Activated naive CD8-positive, alpha-beta T cell treated with anti-CD3 and anti-CD28 coated beads, Interleukin-2, amount 50 U/mL, for 24 hours (primary cell): Measurements from ENCODE around the gene SLC7A6OS.
"Not testable (repeated sequence)": the region's sequence is repeated elsewhere in the genome, so short reads cannot be mapped to it uniquely, and the experiment has no call there.

Experiments used
- ATAC-seq: fragments of 150-1000 bp; cut with Tn5 transposase; one replicate; pipeline ENCODE4 v1.10.0; 2021
- DNase-seq: peaks from one replicate; pipeline ENCODE4 v3.0.0; 2021
- H3K27ac Mint-ChIP-seq: one replicate; pipeline ENCODE4 v1.8.0; 2021; ENCODE audit warnings: mild to moderate bottlenecking, mixed read lengths
- H3K27me3 Mint-ChIP-seq: one replicate; pipeline ENCODE4 v1.8.0; 2021; ENCODE audit warnings: mixed read lengths
- H3K36me3 Mint-ChIP-seq: one replicate; pipeline ENCODE4 v1.8.0; 2021; ENCODE audit warnings: low read depth, mixed read lengths
- H3K4me1 Mint-ChIP-seq: one replicate; pipeline ENCODE4 v1.8.0; 2021; ENCODE audit warnings: mixed read lengths
- H3K4me3 Mint-ChIP-seq: one replicate; pipeline ENCODE4 v1.8.0; 2021; ENCODE audit warnings: mild to moderate bottlenecking, moderate library complexity, mixed read lengths
- H3K9me3 Mint-ChIP-seq: one replicate; pipeline ENCODE4 v1.8.0; 2021; ENCODE audit warnings: mixed read lengths

SLC7A6OS gene

GRCh38 chr16:68298312-68298711 lies 12.4 kb downstream of the SLC7A6OS start:
- ATAC-seq (no peak), DNase-seq (no peak)
- H3K36me3 Mint-ChIP-seq = peaks cover 72% of the 10 kb centered on the region
- peaks cover 9% of the 10 kb centered on the region for H3K4me1 Mint-ChIP-seq
- peak overlapping the region; percentile 38 for H3K27ac Mint-ChIP-seq
- no peaks in the 10 kb centered on the region for H3K27me3 Mint-ChIP-seq
- no peaks in the 10 kb centered on the region for H3K9me3 Mint-ChIP-seq
- H3K4me3 Mint-ChIP-seq = no peak overlapping the region

- Mint-ChIP-seq H3K4me1 (peaks cover 11% of the 10 kb centered on the region), H3K36me3 (peaks cover 73% of the 10 kb centered on the region), H3K27ac (no peak overlapping the region), H3K4me3 (no peak overlapping the region), H3K9me3 (no peaks in the 10 kb centered on the region), H3K27me3 (no peaks in the 10 kb centered on the region)
- ATAC-seq (no peak), DNase-seq (no peak)
Observed at GRCh38 chr16:68297908-68298307, 12.8 kb downstream of the SLC7A6OS start.

- Mint-ChIP-seq H3K27me3 (no peaks in the 10 kb centered on the region), H3K36me3 (peaks cover 74% of the 10 kb centered on the region), H3K4me1 (peaks cover 21% of the 10 kb centered on the region), H3K4me3 (no peak overlapping the region), H3K9me3 (no peaks in the 10 kb centered on the region), H3K27ac (peak overlapping the region; percentile 38)
- DNase-seq (no peak), ATAC-seq (no peak)
Observed at GRCh38 chr16:68296693-68297092, 14.1 kb downstream of the SLC7A6OS start.

GRCh38 chr16:68296291-68296690 lies 14.5 kb downstream of the SLC7A6OS start:
- Mint-ChIP-seq H3K27ac (peak overlapping the region; percentile 38), H3K4me3 (no peak overlapping the region), H3K9me3 (no peaks in the 10 kb centered on the region), H3K27me3 (no peaks in the 10 kb centered on the region), H3K4me1 (peaks cover 25% of the 10 kb centered on the region), H3K36me3 (peaks cover 75% of the 10 kb centered on the region)
- no peak for ATAC-seq
- DNase-seq = no peak

GRCh38 chr16:68292425-68292824 lies 18.3 kb downstream of the SLC7A6OS start:
- no peak for DNase-seq
- H3K4me1 Mint-ChIP-seq = peaks cover 62% of the 10 kb centered on the region
- ATAC-seq = no peak
- no peak overlapping the region for H3K4me3 Mint-ChIP-seq
- H3K27me3 Mint-ChIP-seq = no peaks in the 10 kb centered on the region
- peaks cover 72% of the 10 kb centered on the region for H3K36me3 Mint-ChIP-seq
- peak overlapping the region; percentile 94 for H3K27ac Mint-ChIP-seq
- H3K9me3 Mint-ChIP-seq = no peaks in the 10 kb centered on the region

- Mint-ChIP-seq H3K4me1 (peaks cover 74% of the 10 kb centered on the region), H3K36me3 (peaks cover 73% of the 10 kb centered on the region), H3K27ac (peak overlapping the region; percentile 94), H3K27me3 (no peaks in the 10 kb centered on the region), H3K4me3 (peak overlapping the region; percentile 5), H3K9me3 (no peaks in the 10 kb centered on the region)
- ATAC-seq = peak; percentile 52
- no peak for DNase-seq
Observed at GRCh38 chr16:68291227-68291626, 19.5 kb downstream of the SLC7A6OS start.

- Mint-ChIP-seq H3K27ac (peak overlapping the region; percentile 94), H3K36me3 (peaks cover 73% of the 10 kb centered on the region), H3K9me3 (no peaks in the 10 kb centered on the region), H3K4me1 (peaks cover 82% of the 10 kb centered on the region), H3K27me3 (no peaks in the 10 kb centered on the region), H3K4me3 (peak overlapping the region; percentile 42)
- no peak for ATAC-seq
- no peak for DNase-seq
Observed at GRCh38 chr16:68290450-68290849, 20.3 kb downstream of the SLC7A6OS start.

GRCh38 chr16:68289621-68290329 lies 21.0 kb downstream of the SLC7A6OS start:
- peaks cover 88% of the 10 kb centered on the region for H3K4me1 Mint-ChIP-seq
- no peaks in the 10 kb centered on the region for H3K27me3 Mint-ChIP-seq
- no peaks in the 10 kb centered on the region for H3K9me3 Mint-ChIP-seq
- peak overlapping the region; percentile 42 for H3K4me3 Mint-ChIP-seq
- H3K27ac Mint-ChIP-seq = peak overlapping the region; percentile 94
- DNase-seq (peak; percentile 74), ATAC-seq (peak; percentile 86)
- peaks cover 72% of the 10 kb centered on the region for H3K36me3 Mint-ChIP-seq

- Mint-ChIP-seq H3K27me3 (no peaks in the 10 kb centered on the region), H3K4me1 (peaks cover 92% of the 10 kb centered on the region), H3K27ac (peak overlapping the region; percentile 94), H3K4me3 (peak overlapping the region; percentile 34), H3K36me3 (peaks cover 71% of the 10 kb centered on the region), H3K9me3 (no peaks in the 10 kb centered on the region)
- no peak for ATAC-seq
- DNase-seq = no peak
Observed at GRCh38 chr16:68289202-68289601, 21.5 kb downstream of the SLC7A6OS start.

GRCh38 chr16:68288796-68289195 lies 21.9 kb downstream of the SLC7A6OS start:
- not testable (repeated sequence) for ATAC-seq, H3K27me3 Mint-ChIP-seq, H3K9me3 Mint-ChIP-seq, DNase-seq
- Mint-ChIP-seq H3K36me3 (peaks cover 71% of the 10 kb centered on the region), H3K4me3 (peak overlapping the region; percentile 34), H3K27ac (peak overlapping the region; percentile 94), H3K4me1 (peaks cover 95% of the 10 kb centered on the region)

- Mint-ChIP-seq H3K4me1 (peaks cover 96% of the 10 kb centered on the region), H3K27me3 (no peaks in the 10 kb centered on the region), H3K9me3 (no peaks in the 10 kb centered on the region), H3K36me3 (peaks cover 68% of the 10 kb centered on the region), H3K4me3 (no peak overlapping the region), H3K27ac (peak overlapping the region; percentile 94)
- ATAC-seq (no peak), DNase-seq (no peak)
Observed at GRCh38 chr16:68288252-68288650, 22.5 kb downstream of the SLC7A6OS start.

GRCh38 chr16:68287276-68288251 lies 23.2 kb downstream of the SLC7A6OS start:
- ATAC-seq (peak; percentile 45), DNase-seq (peak; percentile 42)
- H3K4me1 Mint-ChIP-seq = peaks cover 98% of the 10 kb centered on the region
- no peaks in the 10 kb centered on the region for H3K27me3 Mint-ChIP-seq
- peak overlapping the region; percentile 94 for H3K27ac Mint-ChIP-seq
- peak overlapping the region; percentile 54 for H3K4me3 Mint-ChIP-seq
- H3K9me3 Mint-ChIP-seq = no peaks in the 10 kb centered on the region
- peaks cover 69% of the 10 kb centered on the region for H3K36me3 Mint-ChIP-seq

GRCh38 chr16:68286153-68287074 lies 24.3 kb downstream of the SLC7A6OS start:
- DNase-seq = no peak
- Mint-ChIP-seq H3K4me3 (peak overlapping the region; percentile 66), H3K4me1 (peaks cover 100% of the 10 kb centered on the region), H3K36me3 (peaks cover 70% of the 10 kb centered on the region), H3K27me3 (no peaks in the 10 kb centered on the region), H3K27ac (peak overlapping the region; percentile 90), H3K9me3 (no peaks in the 10 kb centered on the region)
- ATAC-seq = no peak

GRCh38 chr16:68285683-68286082 lies 25.1 kb downstream of the SLC7A6OS start:
- H3K36me3 Mint-ChIP-seq = peaks cover 70% of the 10 kb centered on the region
- no peak for ATAC-seq

More at GRCh38 chr16:68285683-68286082, 25.1 kb downstream of the SLC7A6OS start:
- peak overlapping the region; percentile 66 for H3K4me3 Mint-ChIP-seq
- H3K9me3 Mint-ChIP-seq = no peaks in the 10 kb centered on the region
- peaks cover 100% of the 10 kb centered on the region for H3K4me1 Mint-ChIP-seq
- DNase-seq = no peak
- no peaks in the 10 kb centered on the region for H3K27me3 Mint-ChIP-seq
- H3K27ac Mint-ChIP-seq = peak overlapping the region; percentile 90
